Upper lobe of right lung (tissue), 1 donor: ENCODE measurements around the gene C5orf34. TPM values are rescaled to one million over a fixed set of nuclear protein-coding genes. Genes with fewer than 3 reads are reported as not detected.
"Not testable (repeated sequence)": the region's sequence is repeated elsewhere in the genome, so short reads cannot be mapped to it uniquely, and the experiment has no call there.

Experiments
- ATAC-seq: fragments of 200-7000 bp; cut with Tn5 transposase; one replicate; pipeline ENCODE4 v1.9.1; 2020; ENCODE audit warnings: mild to moderate bottlenecking, moderate library complexity
- DNase-seq: peaks from one replicate; pipeline ENCODE4 v3.0.0-alpha.2; 2020
- H3K27ac ChIP-seq: fragments of 200-600 bp; one replicate; pipeline ENCODE4 v1.8.0; 2022
- H3K27me3 ChIP-seq: fragments of 200-600 bp; one replicate; pipeline ENCODE4 v1.8.0; 2022; ENCODE audit warnings: mild to moderate bottlenecking
- H3K36me3 ChIP-seq: fragments of 200-600 bp; one replicate; pipeline ENCODE4 v1.8.0; 2022
- H3K4me1 ChIP-seq: fragments of 200-600 bp; one replicate; pipeline ENCODE4 v1.8.0; 2022
- H3K4me3 ChIP-seq: fragments of 200-600 bp; one replicate; pipeline ENCODE4 v1.8.0; 2022; ENCODE audit warnings: mild to moderate bottlenecking
- H3K9me3 ChIP-seq: fragments of 200-600 bp; one replicate; pipeline ENCODE4 v1.8.0; 2022
- CTCF ChIP-seq: fragments of 200-600 bp; IDR thresholded peaks from one replicate; pipeline ENCODE4 v1.8.0; 2022; ENCODE audit warnings: antibody characterized with exemption
- intact Hi-C: fragments of 100-400 bp; cut with DNase I; formaldehyde crosslinking; loops from one replicate; pipeline ENCODE4 v1.11.0; 2022
- total RNA-seq: library from RNA; stranded (reverse); fragmentation: NEBNext Ultra II Directional; extraction: Animal tissue kit (Norgen Biotek cat#: 25700); gene quantifications from one replicate; pipeline ENCODE4 v1.2.1, GENCODE V29; 2021
- donor health status: DM: no; HTN: yes; CAD: no; lungs with severe emphysema.

C5orf34 gene
- total RNA-seq, 1 donor from 2014 or later: 2.6 TPM

- Histone ChIP-seq H3K4me3 (no peak overlapping the region), H3K27ac (no peak overlapping the region), H3K9me3 (no peaks in the 10 kb centered on the region), H3K36me3 (no peaks in the 10 kb centered on the region), H3K4me1 (no peaks in the 10 kb centered on the region), H3K27me3 (no peaks in the 10 kb centered on the region)
- intact Hi-C loops: no loop called here
- no peak for TF ChIP-seq CTCF
- ATAC-seq (peak; percentile 10), DNase-seq (no peak)
Measured at GRCh38 chr5:43461066-43461465, 53.9 kb downstream of the C5orf34 start.

GRCh38 chr5:43456556-43456955, 58.4 kb downstream of the C5orf34 start:
- H3K9me3 ChIP-seq: no peaks in the 10 kb centered on the region
- ATAC-seq (no peak), DNase-seq (no peak)
- H3K4me3 ChIP-seq: no peak overlapping the region
- no peaks in the 10 kb centered on the region for H3K27me3 ChIP-seq
- TF ChIP-seq CTCF: no peak
- H3K27ac ChIP-seq: no peak overlapping the region
- H3K4me1 ChIP-seq: no peaks in the 10 kb centered on the region
- H3K36me3 ChIP-seq: peaks cover 6% of the 10 kb centered on the region
- intact Hi-C loops: no loop called here

GRCh38 chr5:43441575-43441974, 73.4 kb downstream of the C5orf34 start:
- ATAC-seq, DNase-seq, H3K9me3 ChIP-seq, H3K4me3 ChIP-seq, H3K27me3 ChIP-seq, intact Hi-C loops, H3K27ac ChIP-seq, H3K4me1 ChIP-seq: not testable (repeated sequence)
- peaks cover 13% of the 10 kb centered on the region for H3K36me3 ChIP-seq

- peak; percentile 45 for ATAC-seq
- no peaks in the 10 kb centered on the region for H3K9me3 ChIP-seq
- H3K4me3 ChIP-seq: no peak overlapping the region
- intact Hi-C loops: no loop called here
- no peak for TF ChIP-seq CTCF
- H3K4me1 ChIP-seq: peaks cover 12% of the 10 kb centered on the region
- no peak overlapping the region for H3K27ac ChIP-seq
- H3K27me3 ChIP-seq: no peaks in the 10 kb centered on the region
- no peak for DNase-seq
- no peaks in the 10 kb centered on the region for H3K36me3 ChIP-seq
Measured at GRCh38 chr5:43437062-43437660, 77.8 kb downstream of the C5orf34 start.

Other genes starting within 250 kb of the C5orf34 start
- 167 TPM for gene HMGCS1, start 201.7 kb downstream of the C5orf34 start, total RNA-seq
- 7.7 TPM for gene CCL28, start 102.8 kb downstream of the C5orf34 start, total RNA-seq
- gene TMEM267, start 31.3 kb downstream of the C5orf34 start, total RNA-seq: 12.0 TPM
- 82.3 TPM for gene PAIP1, start 41.9 kb upstream of the C5orf34 start, total RNA-seq
- gene NNT, start 88.0 kb upstream of the C5orf34 start, total RNA-seq: 67.7 TPM